HG03060 (cell line): ENCODE measurements around the gene DAAM1.

ENCODE experiments used
- ATAC-seq: cut with Tn5 transposase; IDR thresholded peaks from one replicate; pipeline ENCODE4 v1.9.1; 2021; ENCODE audit warnings: low read depth, moderate number of reproducible peaks; ENCODE audit not compliant: unreplicated experiment

DAAM1 gene

DNA sequence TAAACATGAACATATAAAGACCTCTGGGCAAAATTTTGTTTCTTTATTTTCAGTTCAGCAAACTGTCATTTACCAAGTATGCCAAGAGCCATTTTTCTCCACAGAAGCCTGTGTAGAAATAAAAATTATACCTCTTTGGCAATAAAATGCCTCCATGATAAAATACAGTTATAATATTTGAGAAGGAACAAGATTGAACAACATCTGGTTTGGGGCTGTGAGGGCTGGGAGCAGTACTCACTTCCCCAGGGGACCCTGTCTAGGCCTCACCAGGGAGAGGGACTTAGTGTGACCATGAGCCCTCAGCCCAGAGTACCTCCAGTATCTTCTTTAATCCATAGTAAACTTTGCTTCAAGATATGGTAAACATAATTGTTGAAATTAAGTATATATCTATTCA lies 65.1 kb downstream of the DAAM1 start:
- ATAC-seq, result no peak

DNA sequence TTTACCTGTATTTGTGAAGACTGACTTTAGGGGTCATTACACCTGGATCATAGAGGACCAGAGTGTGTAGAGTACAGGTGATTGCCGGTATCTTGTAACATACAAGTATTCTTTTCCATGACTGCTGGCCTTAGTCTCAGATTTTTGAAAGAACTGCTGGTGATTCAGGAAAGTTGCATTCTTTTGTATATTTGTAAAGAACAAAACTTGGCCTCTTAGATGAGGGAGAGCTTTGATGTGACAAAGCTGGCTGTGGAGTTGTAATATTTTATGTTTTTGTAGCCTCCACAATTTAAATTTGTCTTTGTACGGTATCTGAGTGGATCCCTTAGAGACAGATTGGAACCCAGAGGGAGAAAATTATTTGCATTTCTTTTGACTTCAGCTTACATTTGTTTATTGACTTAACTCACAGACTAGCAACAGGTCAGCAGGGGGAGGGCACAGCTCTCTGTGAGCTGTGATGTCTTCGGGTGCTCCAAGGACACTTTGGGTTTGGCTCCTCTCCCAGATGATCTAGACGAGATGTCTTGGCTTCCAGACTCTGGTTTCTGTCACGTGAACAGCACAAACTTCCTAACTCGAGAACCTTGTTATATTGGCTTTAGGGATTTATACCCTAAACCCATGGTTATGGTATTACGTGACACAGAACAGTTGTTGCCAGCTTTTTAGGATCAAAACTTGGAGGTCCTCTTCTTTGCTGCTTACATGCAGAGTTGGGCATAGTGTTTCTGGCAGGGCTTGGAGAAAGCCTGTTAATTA lies 65.9 kb downstream of the DAAM1 start:
- no peak for ATAC-seq

- no peak for ATAC-seq
Measured at GRCh38 chr14:59254911-59255545, 66.6 kb downstream of the DAAM1 start.

GRCh38 chr14:59256331-59256730 lies 67.9 kb downstream of the DAAM1 start:
- ATAC-seq, result no peak

DNA sequence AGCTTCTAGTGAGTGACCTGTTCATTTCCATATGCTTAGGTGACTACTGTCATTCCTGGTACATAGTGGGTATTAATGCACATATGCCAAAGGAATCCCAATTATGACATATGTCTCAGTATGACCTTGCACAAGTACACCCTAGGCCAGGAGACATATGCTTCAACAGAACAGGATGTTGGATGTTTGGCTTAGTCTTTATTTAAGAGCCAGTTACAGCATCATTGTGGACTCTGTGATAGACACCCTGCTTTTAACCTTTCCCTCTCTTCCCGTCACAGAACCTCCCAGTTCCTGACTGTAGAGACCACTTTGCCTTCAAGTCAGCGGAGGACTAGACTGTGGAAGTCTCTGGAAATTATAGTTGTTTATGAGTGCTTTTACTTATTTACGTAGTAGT lies 72.9 kb downstream of the DAAM1 start:
- no peak for ATAC-seq

DNA sequence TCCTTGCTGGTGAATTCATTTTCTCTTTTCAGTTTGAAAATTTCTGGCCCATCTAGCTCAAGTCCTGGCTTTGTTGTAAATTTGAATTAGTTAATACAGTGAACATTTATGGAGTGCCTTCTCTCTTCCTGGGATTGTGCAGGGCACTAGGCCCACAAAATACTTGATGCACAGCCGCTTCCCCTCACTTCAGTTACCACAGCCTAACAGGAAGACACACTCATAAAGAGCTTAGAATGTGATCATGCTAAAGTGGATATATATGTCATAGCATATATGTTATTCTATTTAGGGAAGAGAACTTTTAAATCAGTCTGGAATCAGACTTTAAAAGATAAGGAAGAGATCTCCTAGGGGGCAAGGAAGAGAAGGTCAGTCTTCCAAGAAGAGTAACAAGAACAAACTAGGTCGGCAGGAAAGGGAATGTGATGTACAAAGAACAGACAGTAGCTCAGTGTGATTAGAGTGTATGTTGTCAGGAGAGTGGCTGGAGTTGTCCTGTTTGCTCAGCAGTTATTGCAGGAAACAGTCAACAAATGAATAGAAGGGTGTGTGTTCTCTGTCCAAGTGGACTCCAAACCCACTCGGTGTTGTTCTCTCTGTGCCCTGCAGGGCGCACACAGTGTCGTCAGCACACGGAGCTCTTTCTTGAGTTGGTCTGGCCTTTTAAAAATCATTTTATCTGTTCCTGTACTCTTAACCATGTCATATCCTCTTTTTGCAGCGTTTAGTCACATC lies 74.4 kb downstream of the DAAM1 start:
- ATAC-seq, result no peak

DNA sequence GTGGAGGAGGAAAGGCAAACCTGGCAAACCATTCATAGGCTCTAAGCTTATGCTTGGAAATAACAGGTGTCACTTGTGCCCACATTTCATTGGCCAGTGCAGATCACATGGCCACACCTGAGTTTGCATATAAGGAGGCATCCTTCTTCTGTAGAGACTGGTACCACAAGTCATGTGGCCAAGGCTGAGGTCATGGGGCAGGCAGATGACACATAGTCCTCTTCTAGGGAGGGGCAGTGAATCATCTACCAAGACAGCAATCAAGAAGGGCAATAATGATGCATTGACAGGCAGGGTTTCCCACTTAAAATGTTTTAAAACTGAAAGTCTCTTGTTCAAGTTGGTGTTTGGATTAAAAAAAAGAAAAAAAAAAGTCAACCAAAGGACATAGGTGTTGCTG lies 77.3 kb downstream of the DAAM1 start:
- no peak for ATAC-seq

- no peak for ATAC-seq
Measured at GRCh38 chr14:59267046-59267445, 78.6 kb downstream of the DAAM1 start.

- no peak for ATAC-seq
Measured at GRCh38 chr14:59268011-59268410, 79.5 kb downstream of the DAAM1 start.

- no peak for ATAC-seq
Measured at GRCh38 chr14:59268858-59269257, 80.4 kb downstream of the DAAM1 start.

- no peak for ATAC-seq
Measured at GRCh38 chr14:59269466-59269865, 81.0 kb downstream of the DAAM1 start.

GRCh38 chr14:59271256-59271655 lies 82.8 kb downstream of the DAAM1 start:
- no peak for ATAC-seq

DNA sequence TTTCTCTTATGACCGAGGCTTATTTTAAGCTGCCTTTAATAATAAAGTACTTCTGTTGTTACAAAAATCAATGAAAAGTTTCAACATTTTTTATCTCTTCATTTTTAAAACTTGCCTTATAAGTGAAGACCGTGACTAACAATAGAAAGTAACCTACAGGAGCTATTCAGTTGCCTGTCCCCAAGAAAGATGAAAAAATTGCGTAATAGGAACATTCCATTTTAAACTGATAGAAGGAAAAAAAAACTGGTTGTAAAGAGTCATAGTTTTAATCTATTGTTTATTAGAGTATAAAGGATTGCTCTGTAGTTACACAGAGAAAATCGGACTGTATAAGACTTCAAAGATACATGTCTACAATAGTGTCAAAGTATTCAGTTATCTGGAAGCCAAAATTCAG lies 83.3 kb downstream of the DAAM1 start:
- no peak for ATAC-seq

- ATAC-seq, result no peak
Measured at GRCh38 chr14:59272633-59273032, 84.2 kb downstream of the DAAM1 start.

DNA sequence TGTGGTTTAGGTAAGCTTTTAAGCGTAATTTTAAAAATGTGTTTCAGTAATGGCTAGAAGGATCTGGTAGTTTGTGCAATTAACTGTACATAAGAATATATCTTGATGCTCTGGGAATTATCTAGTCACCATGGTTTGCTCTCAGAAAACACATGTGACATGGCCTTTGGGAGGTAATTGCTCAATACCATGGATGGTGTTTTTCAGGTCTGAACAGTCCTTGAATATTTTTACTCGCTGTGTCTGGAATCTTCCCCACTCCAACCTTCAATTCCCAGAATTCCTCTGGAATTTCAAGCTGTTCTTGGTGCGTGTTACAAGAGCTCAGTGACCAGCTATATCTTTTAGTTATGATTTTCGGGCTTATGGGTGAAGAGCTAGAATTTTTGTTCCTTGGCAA lies 85.3 kb downstream of the DAAM1 start:
- no peak for ATAC-seq

DNA sequence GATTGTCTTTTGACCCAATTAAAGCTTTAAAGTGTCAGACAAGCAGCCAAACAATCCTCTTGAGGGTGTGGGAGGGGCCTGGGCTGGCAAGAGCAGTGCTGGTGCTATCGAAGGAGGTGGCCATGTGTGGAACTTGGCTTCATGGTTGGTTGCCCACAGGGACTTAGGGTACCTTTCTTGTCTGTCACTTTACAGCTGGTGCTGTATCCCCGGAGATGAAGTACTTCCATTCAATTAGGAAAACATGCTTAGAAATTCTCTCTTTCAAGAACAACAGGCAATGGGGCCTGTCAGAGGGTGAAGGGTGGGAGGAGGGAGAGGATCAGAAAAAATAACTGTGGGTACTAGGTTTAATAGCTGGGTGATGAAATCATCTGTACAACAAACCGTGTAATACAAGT lies 86.5 kb downstream of the DAAM1 start:
- ATAC-seq, result no peak

GRCh38 chr14:59275668-59276067 lies 87.2 kb downstream of the DAAM1 start:
- ATAC-seq, result peak; percentile 87

DNA sequence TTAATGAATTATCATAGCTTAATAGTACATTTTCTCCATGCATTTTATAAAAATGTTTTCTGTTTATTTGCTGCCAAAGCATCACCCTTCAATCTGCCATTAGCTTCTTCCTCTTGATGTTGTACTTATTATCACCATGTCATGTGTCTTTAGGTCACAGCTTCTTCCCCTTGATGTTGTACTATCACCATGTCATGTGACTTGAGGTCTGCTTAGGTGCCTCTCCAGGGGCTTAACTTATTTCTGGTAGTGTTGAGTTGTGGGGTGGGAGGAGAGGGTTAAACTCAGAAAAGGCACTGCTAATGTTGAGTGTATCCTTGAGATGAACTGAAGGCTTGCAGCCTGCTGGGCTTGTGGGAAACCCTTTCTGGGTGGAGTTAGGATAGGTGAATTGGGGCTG lies 87.8 kb downstream of the DAAM1 start:
- ATAC-seq, result no peak

- no peak for ATAC-seq
Measured at GRCh38 chr14:59277659-59278058, 89.2 kb downstream of the DAAM1 start.

GRCh38 chr14:59278111-59278510 lies 89.6 kb downstream of the DAAM1 start:
- no peak for ATAC-seq

DNA sequence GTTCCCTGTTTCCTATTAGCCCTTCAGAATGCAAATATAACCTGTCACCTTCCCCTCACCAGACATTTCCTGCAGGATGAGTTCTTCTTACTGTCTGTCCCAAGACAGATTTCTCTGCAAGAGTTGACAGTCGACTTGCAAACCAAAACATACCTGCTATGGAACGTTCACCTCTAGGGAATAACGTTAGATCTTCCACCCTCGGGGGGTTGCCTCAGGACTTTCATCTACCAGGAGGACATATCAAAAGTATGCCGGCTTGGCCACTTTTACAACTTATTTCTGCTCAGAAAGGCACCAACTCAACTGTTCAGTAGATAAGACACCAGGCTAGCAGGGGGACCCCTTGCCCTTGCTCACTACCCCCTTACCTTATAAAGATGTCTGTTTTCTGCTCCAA lies 92.5 kb downstream of the DAAM1 start:
- no peak for ATAC-seq
